GM18499 (cell line): ENCODE data around the gene PEPD.

Experiments
- ATAC-seq: cut with Tn5 transposase; IDR thresholded peaks from one replicate; pipeline ENCODE4 v1.9.1; 2021; ENCODE audit warnings: moderate number of reproducible peaks; ENCODE audit not compliant: insufficient read depth, unreplicated experiment

Gene PEPD

DNA sequence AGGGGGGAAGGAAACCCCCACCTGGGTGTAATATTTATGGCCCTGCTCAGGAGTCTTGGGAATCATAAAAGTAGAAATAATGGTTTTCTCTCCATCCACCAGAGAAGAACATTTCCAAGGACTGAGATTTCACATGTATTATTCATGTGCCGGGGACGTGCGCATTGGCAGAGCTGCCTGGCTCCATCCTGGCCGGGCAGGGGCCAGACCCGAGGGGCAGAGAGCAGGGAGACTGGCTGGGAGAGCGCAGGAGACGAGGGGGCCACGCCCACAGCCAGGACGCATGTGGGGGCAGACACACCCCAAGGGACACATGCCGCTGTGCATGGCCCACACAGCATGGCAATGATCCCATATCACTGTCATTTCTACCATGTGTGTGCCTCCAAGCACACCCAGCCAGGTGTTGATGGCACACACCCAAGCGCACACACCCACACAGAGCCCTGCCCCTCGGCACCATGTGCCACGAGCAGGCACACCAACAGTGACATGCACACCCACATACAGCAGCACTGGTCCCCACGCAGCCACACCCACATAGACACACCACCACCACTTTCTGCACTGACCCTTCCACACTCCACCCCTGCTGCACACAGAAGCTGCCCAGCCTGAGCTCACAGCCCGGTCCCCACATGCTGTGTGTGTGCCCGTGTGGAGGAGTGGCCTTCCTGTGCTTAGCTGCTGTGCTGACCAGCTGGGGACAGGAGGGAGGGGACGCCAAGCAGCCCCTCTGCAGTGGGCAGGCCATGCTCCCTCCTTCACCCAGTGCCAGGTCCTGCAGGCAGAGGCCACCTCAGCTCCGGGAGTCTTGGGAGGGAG, 108.8 kb downstream of the PEPD start:
- ATAC-seq, result no peak

DNA sequence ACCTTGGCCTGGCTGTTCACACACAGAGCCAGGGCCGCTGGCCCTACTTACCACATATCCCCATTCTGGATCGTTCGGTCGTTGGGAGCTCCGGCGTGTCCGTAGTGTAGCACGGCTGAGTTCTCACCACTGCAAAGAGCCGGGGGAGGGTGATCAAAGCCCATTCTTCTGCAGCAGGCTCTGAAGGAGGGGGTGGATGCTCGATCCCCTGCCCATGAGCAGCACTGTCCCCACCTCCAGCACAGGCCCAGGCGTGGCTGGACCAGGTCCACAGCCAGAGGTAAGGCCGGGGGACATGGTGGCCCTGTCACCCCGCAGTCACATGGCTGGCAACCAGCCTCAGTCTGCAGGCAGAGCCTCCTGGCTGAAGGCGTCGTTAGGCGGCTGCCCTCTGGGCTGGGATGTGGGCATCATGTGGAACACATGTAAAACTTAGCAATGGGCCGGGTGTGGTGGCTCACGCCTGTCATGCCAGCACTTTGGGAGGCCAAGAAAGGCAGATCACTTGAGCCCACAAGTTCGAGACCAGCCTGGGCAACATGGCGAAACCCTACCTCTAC, 109.9 kb downstream of the PEPD start:
- ATAC-seq, result no peak

DNA sequence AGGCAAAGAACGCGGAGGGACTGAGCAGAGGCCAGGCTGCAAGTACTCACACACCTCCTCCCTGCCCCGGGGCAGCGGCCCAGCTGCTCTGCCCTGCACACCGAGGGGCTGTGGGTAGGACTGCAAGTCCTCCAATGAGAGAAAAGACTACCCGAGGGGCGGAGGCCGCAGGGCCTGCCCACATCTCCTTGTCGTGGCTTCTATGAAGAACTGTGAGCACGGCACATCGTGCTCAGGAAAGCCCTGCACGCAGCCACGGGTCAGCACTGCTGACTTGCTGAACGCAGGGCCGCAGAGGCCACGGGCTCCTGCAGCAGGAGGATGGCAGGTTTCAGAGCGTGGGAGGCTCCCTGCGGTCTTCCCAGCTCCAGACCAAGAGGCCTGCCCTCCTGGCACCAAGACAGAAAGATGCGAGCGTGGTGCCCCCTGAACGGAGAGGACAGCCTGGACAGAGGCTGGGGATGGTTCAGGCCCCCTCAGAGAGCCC, 110.6 kb downstream of the PEPD start:
- ATAC-seq, result no peak

DNA sequence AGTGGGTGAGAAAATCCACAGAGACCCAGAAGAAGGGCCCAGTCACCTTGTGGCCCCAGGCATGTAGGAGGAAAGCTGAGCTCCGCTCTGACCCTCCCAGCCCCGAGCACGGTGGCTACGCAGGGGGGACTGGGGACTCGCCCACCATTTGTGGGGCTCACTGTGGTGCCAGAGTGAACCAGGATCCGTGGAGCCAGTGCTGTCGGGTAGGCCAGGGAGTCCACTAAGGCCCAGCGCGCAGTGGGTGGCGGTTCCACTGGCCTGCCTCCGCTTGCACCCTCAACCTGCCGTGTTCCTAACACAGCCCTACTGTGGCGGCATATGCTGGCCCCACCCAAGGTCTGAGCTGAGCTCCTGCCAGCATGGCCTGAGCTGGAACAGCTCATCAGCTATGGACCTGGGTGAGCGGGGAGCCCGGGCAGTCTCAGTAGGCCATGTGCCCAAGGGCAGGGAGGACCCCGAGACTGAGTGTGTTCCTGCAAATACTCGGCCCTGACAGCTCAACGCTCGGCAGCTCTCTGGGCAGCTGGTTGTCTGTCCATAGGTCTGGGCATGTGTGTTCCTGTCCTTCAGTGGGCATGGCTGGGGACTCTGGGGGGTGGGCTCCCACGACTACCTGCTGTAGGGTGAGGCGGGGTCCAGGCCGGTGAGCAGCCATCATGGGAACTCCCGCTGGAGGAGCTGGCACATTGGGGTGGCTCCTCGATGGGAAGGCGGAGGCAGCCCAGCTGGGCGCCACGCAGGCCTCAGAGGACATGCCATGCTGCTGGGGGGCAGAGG, 111.5 kb downstream of the PEPD start:
- ATAC-seq, result no peak

DNA sequence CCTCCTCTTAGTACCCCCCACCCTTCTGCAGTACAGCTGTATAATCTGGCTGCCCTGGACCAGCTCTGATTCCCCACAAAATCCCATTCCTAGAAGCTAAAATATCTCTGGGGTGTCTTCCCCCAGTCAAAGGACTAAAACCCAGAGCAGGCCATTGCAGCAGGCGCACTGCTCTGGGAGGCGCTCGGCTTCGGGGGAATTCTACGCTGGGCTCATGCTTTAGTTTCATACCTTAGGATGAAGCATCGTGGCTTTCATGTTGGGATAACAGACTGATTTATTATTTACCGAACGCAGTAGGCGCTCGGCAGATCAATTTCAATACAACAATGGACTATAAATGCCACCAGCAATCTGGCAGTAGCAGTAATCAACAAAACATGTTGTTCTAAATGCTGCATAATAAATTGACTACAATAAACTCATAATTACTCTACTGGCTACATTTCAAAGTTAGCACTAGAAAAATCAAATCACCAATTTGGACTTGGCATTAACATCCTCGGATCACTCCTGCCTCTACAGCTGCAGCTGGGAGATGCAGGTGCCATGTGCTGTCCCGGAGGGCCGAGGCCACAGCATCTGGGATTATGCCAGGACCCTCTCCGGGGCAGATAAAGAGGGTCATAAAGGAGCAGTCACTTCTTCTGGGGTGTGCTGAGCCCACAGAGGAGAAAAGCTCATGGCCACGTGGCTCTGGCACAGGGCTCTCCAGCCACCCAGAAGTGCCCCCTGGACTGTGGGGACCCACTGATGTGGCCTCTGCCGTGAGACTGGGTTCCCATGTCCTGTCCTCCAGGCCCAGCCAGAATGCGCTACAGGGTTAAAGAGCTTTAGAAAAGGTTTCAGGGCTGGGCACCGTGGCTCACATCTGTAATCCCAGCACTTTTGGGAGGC, 112.8 kb downstream of the PEPD start:
- no peak for ATAC-seq

DNA sequence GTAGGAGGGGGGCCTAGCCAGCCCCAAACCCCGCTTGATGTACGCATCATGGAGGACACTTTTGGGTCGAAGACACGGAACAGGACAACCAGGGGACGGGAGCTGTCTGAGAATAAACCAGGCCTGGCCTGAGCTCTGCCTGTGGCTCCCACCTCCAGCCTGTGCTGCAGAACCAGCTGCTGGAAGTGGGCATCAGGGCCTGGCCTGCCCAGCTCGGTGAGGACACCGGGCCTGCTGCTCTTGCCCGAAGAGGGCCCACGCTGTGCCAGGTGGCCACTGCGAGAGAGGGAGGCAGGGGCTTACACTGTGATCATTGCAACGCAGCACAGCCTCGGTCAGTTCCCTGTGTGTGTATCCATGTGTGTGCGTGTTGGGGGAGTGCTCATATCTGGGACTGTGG, 113.5 kb downstream of the PEPD start:
- ATAC-seq, result no peak

DNA sequence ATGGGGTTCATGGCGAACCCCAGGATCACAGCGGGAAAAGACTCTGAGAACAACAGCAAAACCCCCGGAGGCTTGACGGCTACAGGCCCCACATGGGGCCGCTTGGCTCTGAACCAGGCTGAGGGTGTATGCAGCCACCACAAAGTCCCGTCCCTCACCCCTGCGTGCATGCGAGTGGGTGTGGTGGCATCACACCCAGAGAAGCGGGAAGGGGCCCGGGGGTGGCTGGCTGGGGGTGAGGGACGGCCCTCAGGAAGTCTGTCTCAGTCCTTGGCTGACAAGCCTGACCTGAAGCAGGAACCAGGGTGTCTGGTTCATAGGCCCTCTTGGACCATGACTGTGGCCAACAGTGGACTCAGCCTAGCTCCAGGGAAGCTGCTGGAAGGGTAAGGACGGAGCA, 113.9 kb downstream of the PEPD start:
- no peak for ATAC-seq

DNA sequence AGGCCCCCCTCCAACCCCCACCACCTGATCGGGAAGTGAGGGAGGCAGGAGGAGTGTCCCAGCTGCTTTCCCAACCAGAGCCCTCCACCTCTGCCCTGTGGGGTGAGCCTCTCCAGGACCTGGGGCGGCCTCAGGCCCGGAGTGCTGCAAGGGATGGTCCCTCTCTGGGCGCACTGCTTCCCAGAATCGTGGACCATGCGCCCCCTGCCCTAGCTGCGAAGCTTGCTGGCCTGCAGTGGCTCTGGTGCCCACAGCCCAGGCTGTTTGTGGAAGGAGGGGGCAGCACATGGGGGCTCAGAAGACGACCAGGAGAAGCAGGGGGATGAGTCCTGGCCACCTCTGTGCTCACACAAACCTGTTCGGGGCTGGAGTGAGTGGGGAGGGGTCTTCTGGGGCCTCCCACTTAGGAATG, 114.4 kb downstream of the PEPD start:
- no peak for ATAC-seq

DNA sequence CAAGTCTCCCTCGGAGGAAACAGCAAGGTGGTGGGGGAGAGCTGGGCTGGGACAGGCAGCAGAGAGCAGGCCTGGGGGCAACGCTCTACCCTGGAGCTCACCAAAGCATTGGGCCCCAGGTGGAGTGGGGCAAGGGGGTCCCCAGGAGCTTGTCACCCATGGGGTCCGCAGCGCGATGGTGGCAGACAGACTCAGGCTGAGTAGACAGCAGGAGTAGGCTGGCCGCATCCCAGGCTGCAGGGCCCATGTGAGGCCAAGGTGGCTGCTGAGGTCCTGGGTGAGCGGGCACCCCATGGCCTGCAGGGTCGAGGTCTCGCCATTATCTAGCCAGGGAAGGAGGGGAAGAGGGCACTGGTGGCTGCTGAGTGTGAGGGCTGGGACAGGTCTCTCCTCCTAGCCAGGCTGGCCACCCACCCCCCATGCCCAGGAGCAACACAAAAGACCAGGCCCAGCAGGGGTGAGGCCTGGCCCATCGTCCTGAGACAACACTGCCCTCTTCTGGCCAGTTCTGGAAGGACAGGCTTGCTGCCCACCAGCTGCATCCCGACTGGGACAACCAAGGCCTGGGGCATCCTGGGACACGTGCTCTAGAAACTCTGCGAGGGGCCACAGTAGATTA, 115.0 kb downstream of the PEPD start:
- no peak for ATAC-seq

DNA sequence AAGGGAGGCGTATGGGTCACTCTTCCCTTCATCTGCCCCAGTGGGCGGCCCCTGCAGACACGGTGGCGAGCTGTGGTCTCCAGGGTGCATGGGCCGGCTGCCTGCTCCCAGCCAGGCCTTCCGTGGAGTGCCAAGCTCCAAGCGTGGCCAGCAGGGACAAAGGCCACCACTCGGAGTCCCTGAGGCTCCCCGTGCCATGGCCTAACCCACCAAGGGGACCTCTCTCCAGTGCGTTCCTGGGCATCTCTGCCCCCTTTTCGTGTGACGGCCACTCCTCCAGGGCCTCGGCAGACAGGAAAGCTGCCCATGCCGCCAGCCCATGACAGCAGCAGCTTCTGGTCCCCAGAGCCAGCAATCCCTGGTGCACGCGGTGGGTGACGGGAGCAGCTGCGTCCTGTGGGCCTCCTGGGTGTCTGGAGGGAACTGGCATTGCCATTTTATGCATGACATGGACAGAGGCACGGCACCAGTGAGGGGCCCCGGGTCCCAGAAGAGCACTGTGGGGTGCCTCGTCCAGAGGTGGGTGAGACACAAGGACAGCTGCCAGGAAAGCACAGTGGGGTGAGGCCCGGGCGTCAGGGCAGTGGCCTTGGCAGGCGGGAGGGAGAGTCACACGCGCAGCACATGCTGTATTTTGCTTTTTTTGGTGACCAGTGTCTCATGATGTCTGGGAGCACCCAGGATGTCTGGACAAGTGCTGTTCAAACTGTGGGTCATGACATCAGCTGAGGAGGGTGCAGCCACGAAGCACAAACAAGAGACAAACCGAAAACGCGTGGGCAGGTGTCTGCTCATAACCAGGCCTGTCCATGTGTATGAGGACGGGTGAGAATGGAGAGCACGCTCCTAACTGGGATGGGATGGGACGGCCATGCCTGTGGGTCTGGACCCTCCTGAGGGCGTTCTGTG, 115.8 kb downstream of the PEPD start:
- no peak for ATAC-seq

DNA sequence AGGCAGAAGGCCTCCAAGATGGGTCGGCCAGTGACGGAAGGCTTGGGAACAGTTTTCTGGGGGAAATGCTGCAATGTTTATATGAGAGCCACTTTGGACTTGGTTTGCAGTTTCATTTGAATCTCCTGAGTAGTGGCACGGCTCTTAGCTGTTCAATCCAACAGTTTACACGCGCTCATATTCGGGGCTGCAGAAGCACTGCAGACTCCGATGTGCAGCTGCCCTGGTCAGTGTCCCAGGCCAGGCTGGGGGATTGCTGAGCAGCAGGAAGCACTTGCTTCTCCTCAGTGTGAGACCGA, 116.4 kb downstream of the PEPD start:
- no peak for ATAC-seq

DNA sequence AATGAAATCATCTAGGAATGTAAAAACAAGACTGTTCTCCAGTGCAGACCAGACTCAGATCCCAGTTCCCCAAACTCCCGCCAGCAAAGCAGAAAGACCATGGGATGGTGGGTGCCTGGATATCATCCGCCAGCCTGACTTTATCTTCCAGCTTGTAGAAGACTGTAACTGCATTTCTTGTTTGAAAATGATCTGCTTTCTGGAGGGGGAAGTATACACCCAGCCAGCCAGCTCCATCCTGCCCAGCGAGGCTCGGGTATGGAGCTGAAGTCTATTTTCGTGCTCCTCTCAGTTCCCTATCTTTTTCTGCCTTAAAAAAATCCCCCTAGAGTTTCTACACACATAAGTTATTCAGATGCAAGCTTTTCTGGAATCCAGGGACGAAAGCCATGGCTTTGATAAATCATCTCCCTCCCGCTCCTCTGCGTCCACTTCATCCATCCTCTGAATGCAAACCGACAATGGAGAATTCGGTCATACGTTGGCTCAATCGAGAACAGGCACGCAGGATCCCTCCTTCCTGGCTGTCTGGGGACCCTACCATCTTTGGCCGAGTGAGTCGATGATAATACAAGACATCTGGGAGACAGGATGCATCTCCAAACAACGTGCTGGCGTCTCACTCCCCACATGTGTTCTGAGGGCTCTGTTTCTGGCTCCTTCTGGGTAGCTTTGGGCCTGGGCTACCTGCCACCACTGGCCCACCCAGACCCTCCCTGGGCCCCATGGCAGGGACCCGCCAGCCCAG, 116.9 kb downstream of the PEPD start:
- ATAC-seq, result no peak

DNA sequence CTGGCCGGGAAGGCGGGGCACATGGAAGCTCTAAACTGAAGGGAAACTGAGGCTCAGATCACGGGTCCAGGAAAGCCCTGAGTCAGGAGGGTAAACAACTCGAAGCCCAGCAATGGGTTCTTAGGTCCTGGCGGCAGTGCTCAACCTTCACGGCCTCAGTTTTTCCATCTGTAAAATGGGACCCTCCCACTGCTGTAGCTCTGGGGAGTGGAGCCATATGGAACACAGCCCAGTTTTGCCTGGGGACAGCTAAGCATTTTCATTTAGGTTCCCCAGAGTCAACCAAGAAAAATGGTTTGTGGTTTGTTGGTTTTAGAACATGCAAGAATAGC, 117.7 kb downstream of the PEPD start:
- ATAC-seq, result no peak

DNA sequence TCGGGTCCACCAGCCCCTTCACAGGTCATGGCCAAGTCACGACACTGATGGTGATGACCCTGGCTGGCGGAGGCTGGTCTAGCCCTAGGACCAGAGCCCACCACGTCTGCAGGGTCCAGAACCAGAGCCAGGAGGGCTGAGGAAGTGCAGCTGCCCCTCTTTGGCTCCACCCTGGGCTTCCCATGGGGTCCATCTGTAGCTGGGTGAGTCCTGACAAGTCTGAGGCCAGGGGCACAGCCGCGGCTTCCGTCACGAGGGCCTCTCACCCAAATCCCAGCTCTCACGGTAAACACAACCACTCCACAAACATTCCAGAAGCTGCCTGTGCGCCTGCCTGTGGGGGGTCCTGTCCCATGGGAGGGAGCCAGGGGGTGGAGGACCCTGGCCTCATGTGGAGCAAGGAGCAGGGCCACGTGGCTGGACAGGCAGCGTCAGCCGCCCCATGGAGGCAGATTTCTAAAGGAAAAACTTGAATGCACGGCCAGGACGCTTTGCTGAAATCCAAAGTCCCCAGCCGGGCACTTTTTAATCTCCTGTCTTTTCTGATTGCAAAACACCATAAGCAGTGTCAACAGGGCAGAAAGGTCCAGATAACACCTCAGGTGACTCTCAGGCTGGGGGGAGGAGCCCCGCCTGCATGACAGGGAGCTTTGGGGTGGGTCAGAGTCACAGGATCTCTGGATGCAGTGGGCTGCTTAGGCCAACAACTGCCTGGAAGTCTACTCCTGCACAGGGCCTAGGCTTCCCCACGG, 118.2 kb downstream of the PEPD start:
- no peak for ATAC-seq

DNA sequence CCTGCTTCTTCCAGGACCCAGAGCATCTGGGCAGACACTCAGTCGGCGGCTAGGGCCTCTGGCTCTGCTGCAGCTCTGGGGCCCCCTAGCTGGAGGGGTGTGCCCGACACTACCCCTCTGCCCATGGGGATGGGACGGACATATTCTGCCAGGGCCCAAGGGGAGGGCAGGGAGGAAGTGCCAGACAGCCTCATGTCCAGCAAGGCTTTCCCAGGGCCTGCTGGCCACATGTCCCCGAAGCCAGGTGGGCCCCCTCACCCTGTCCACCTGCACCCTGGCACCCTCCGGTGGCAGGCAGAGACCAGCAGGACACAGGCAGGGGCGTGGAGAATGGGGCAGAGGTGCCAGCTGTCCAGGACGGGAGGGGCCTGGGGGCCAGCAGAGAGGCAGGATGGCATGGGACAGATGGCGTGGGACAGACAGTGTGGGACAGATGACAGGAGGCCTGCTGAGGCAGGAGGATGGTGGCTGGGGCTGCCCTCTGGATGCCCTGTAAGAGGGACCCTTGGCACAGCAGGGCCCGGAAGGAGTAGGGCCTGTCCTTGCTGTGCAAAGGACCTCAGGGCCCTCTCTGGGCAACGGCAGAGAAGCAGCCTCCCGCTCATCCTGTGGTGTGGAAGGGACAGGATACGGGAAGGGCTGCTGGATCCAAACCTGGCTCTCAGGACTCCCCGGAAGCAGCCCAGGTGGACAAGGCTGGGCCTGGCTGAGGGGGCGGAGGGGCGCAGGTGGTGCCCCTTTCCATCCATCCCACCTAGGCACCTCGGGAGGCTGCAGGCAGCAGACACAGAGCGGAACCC, 119.0 kb downstream of the PEPD start:
- no peak for ATAC-seq

DNA sequence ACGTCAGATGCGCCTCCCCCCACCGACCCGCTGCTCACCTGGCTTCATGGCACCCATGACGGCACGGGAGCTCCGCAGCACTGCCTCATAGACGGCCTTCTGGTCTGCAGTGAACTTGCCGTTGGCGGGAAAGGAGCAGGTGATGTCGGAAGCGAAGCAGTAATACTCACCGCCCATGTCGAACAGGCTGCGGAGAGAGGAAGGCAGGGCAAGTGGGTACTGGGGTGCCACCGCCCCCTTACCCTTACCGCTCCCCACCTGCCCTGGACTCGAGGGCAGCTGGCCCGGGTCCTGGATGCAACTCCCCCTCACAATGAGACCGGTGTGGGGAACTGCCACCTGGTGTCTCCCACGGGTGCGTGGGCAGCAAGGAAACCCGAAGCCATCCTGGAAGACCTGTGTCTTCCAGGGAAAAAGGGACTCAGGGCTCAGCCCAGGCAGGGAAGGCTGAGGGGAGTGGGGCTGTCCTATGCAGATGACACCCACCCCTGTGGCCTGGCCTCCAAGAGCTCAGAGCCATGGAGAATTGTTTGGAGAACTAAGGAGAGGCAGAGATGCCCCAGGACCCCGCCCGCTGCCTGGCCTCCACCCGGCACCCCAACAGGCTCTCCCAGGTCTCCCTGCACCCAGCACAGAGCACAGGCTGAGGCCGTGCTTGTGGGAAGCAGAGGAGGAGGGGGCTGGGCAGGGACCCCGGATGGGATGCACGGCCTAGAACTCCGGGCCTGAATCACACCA, 119.7 kb downstream of the PEPD start:
- no peak for ATAC-seq
